Neural cell (in vitro differentiated cells): Measurements from ENCODE around the gene MAGEA4. TPM values are rescaled to one million over a fixed set of nuclear protein-coding genes. Genes with fewer than 3 reads are reported as not detected.

ENCODE experiments used
- H2AFZ ChIP-seq: fragments of 200-600, 300-800 bp; sonication (generic), shearing (Covaris generic); 2 replicates; pipeline ENCODE4 v1.6.0; 2014; ENCODE audit warnings: low read depth, mild to moderate bottlenecking, antibody characterized with exemption, low read length, moderate library complexity
- H3F3A ChIP-seq: fragments of 200-600 bp; shearing (Covaris generic); 2 replicates; pipeline ENCODE4 v1.6.1; 2016; ENCODE audit warnings: mild to moderate bottlenecking, moderate library complexity, mixed read lengths, antibody characterized with exemption, low read length; ENCODE audit not compliant: insufficient read depth, poor library complexity, severe bottlenecking
- H3K27ac ChIP-seq: fragments of 200-600, 300-800 bp; sonication (generic), shearing (Covaris generic); 2 replicates; pipeline ENCODE4 v1.5.1; 2014; ENCODE audit warnings: mild to moderate bottlenecking, low read length, moderate library complexity
- H3K27me3 ChIP-seq: fragments of 300-800, 200-600 bp; sonication (generic), shearing (Covaris generic); 2 replicates; pipeline ENCODE4 v1.6.0; 2014; ENCODE audit warnings: mild to moderate bottlenecking, low read depth, low read length, moderate library complexity; ENCODE audit not compliant: insufficient read depth
- H3K36me3 ChIP-seq: fragments of 300-800, 200-600 bp; sonication (generic), shearing (Covaris generic); 2 replicates; pipeline ENCODE4 v1.5.1; 2014; ENCODE audit warnings: mild to moderate bottlenecking, antibody characterized with exemption, low read length, moderate library complexity; ENCODE audit not compliant: insufficient read depth
- H3K4me2 ChIP-seq: fragments of 300-800, 200-600 bp; sonication (generic), shearing (Covaris generic); 2 replicates; pipeline ENCODE4 v1.6.0; 2014; ENCODE audit warnings: mild to moderate bottlenecking, low read length
- H3K4me3 ChIP-seq: fragments of 300-800, 200-600 bp; sonication (generic), shearing (Covaris generic); 2 replicates; pipeline ENCODE4 v1.5.1; 2014; ENCODE audit warnings: mild to moderate bottlenecking, low read length, moderate library complexity
- H3K79me2 ChIP-seq: fragments of 200-600 bp; shearing (Covaris generic); replicated peaks from 2 replicates; pipeline ENCODE4 v1.6.0; 2014; ENCODE audit warnings: mild to moderate bottlenecking, low read length, moderate library complexity; ENCODE audit not compliant: insufficient read depth
- H3K9ac ChIP-seq: fragments of 300-800, 200-600 bp; sonication (generic), shearing (Covaris generic); 2 replicates; pipeline ENCODE4 v1.6.1; 2016; ENCODE audit warnings: mild to moderate bottlenecking, low read length, mixed read lengths
- H3K9me2 ChIP-seq: fragments of 200-600 bp; shearing (Covaris generic); 2 replicates; pipeline ENCODE4 v1.6.1; 2016; ENCODE audit warnings: mild to moderate bottlenecking, low read length, mixed read lengths; ENCODE audit not compliant: insufficient read depth
- H3K9me3 ChIP-seq: fragments of 200-600, 300-800 bp; sonication (generic), shearing (Covaris generic); 2 replicates; pipeline ENCODE4 v1.6.1; 2016; ENCODE audit warnings: mild to moderate bottlenecking, mixed run types, low read length, moderate library complexity, mixed read lengths
- H4K20me1 ChIP-seq: fragments of 200-600 bp; shearing (Covaris generic); 2 replicates; pipeline ENCODE4 v1.6.1; 2016; ENCODE audit warnings: mild to moderate bottlenecking, mixed run types; ENCODE audit not compliant: insufficient read depth
- EP300 ChIP-seq: fragments of 450-650 bp; conservative IDR thresholded peaks from 2 replicates; pipeline ENCODE4 v1.6.1; 2014; ENCODE audit warnings: antibody characterized with exemption, mild to moderate bottlenecking, moderate library complexity; ENCODE audit not compliant: poor library complexity, severe bottlenecking
- EZH2 ChIP-seq: fragments of 200-600, 300-800 bp; shearing (Covaris generic), sonication (generic); IDR thresholded peaks from 2 replicates; pipeline ENCODE4 v1.6.1; 2014; ENCODE audit warnings: antibody characterized with exemption, low read length, borderline replicate concordance, mild to moderate bottlenecking; ENCODE audit not compliant: insufficient read depth, poor library complexity, severe bottlenecking
- MXI1 ChIP-seq: fragments of 450-650 bp; conservative IDR thresholded peaks from 2 replicates; pipeline ENCODE4 v1.6.1; 2014; ENCODE audit warnings: antibody characterized with exemption, mild to moderate bottlenecking; ENCODE audit not compliant: poor library complexity, severe bottlenecking
- POLR2AphosphoS5 ChIP-seq: IDR thresholded peaks from 2 replicates; pipeline ENCODE4 v1.6.1; 2012
- RAD21 ChIP-seq: fragments of 450-650 bp; conservative IDR thresholded peaks from 2 replicates; pipeline ENCODE4 v1.6.1; 2014; ENCODE audit warnings: antibody characterized with exemption, mild to moderate bottlenecking, moderate library complexity
- REST ChIP-seq: IDR thresholded peaks from 2 replicates; pipeline ENCODE4 v1.6.1; 2012; ENCODE audit warnings: borderline replicate concordance
- SMC3 ChIP-seq: fragments of 450-650 bp; conservative IDR thresholded peaks from 2 replicates; pipeline ENCODE4 v1.6.1; 2014; ENCODE audit warnings: antibody characterized with exemption, mild to moderate bottlenecking, moderate library complexity; ENCODE audit not compliant: poor library complexity
- TAF1 ChIP-seq: IDR thresholded peaks from 2 replicates; pipeline ENCODE4 v1.6.1; 2012; ENCODE audit warnings: low read depth
- polyA plus RNA-seq: library from polyadenylated mRNA; depleted of rRNA; stranded (reverse); fragments of >200 nt; gene quantifications from 2 replicates; pipeline ENCODE4 v1.2.3, GENCODE V29; 2014
- TF ChIP-seq, protein P1 (sequence below): fragments of 450-650 bp; IDR thresholded peaks from 2 replicates; pipeline ENCODE4 v1.5.1; 2014; ENCODE audit warnings: antibody characterized with exemption, mild to moderate bottlenecking, moderate library complexity; ENCODE audit not compliant: poor library complexity, severe bottlenecking

MAGEA4 gene
- polyA plus RNA-seq, 1 donor from 2014 or later = not detected

GRCh38 chrX:151970661-151971060 is 58.0 kb downstream of the MAGEA4 start:
- no peak overlapping the region for H3K27ac ChIP-seq
- no peaks in the 10 kb centered on the region for H3K79me2 ChIP-seq
- no peaks in the 10 kb centered on the region for H3K36me3 ChIP-seq
- no peaks in the 10 kb centered on the region for H3K9me3 ChIP-seq
- no peak overlapping the region for H3K9ac ChIP-seq
- peaks cover 8% of the 10 kb centered on the region for H3K27me3 ChIP-seq
- TF ChIP-seq TAF1 (no peak), RAD21 (no peak), REST (no peak), EP300 (no peak), MXI1 (no peak), EZH2 (no peak), POLR2AphosphoS5 (no peak), SMC3 (no peak)
- TF ChIP-seq, protein P1, sequence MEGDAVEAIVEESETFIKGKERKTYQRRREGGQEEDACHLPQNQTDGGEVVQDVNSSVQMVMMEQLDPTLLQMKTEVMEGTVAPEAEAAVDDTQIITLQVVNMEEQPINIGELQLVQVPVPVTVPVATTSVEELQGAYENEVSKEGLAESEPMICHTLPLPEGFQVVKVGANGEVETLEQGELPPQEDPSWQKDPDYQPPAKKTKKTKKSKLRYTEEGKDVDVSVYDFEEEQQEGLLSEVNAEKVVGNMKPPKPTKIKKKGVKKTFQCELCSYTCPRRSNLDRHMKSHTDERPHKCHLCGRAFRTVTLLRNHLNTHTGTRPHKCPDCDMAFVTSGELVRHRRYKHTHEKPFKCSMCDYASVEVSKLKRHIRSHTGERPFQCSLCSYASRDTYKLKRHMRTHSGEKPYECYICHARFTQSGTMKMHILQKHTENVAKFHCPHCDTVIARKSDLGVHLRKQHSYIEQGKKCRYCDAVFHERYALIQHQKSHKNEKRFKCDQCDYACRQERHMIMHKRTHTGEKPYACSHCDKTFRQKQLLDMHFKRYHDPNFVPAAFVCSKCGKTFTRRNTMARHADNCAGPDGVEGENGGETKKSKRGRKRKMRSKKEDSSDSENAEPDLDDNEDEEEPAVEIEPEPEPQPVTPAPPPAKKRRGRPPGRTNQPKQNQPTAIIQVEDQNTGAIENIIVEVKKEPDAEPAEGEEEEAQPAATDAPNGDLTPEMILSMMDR = no peak
- no peak overlapping the region for H3K4me3 ChIP-seq
- H2AFZ ChIP-seq = no peak overlapping the region
- no peak overlapping the region for H3K4me2 ChIP-seq
- no peaks in the 10 kb centered on the region for H3K9me2 ChIP-seq
- H4K20me1 ChIP-seq = no peaks in the 10 kb centered on the region
- H3F3A ChIP-seq = no peaks in the 10 kb centered on the region

- TF ChIP-seq REST = no peak
- TF ChIP-seq RAD21 = no peak
- no peak for TF ChIP-seq SMC3
- no peak for TF ChIP-seq TAF1
- no peak for TF ChIP-seq MXI1
- no peak for TF ChIP-seq EP300
- TF ChIP-seq, protein P1 = no peak
- no peak for TF ChIP-seq EZH2
- TF ChIP-seq POLR2AphosphoS5 = no peak
- Histone ChIP-seq H3K9me2 (no peaks in the 10 kb centered on the region), H3K4me2 (no peak overlapping the region), H3K36me3 (no peaks in the 10 kb centered on the region), H3K4me3 (no peak overlapping the region), H3K79me2 (no peaks in the 10 kb centered on the region), H3K9me3 (no peaks in the 10 kb centered on the region), H3K27me3 (peaks cover 8% of the 10 kb centered on the region), H3K9ac (no peak overlapping the region), H3K27ac (no peak overlapping the region), H2AFZ (no peak overlapping the region), H3F3A (no peaks in the 10 kb centered on the region), H4K20me1 (no peaks in the 10 kb centered on the region)
These were observed 60.5 kb downstream of the MAGEA4 start for GRCh38 chrX:151973060-151973661.
